Measurements from ENCODE around the gene IL10RB. TPM values are rescaled to one million over a fixed set of nuclear protein-coding genes. Genes with fewer than 3 reads are reported as not detected.

IL10RB gene
- total and polyA plus RNA-seq, 4 donors, result 26.7 to 89.1 (median 42.9) TPM

DNA sequence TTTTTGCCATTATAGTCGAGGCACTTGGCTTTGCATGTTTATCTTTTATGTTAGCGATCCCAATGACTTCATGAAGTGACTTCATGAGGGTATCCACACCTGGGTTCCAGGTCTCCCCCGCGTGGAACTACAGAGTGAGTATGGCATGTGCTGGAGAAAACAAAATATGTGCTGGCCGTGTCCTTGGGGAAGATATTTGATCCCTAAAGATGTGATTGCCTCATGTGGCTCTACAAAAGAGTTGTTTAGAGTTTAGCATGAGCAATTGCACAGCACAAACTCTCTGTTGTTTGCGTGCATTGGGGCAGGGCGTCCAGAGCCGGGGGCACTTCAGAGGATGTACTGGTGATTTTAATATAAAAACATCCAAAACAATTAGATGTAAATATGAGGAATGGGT lies 4.8 kb downstream of the IL10RB start:
- 96 to 98% methylated on average over 8 of the region's 8 CpGs for WGBS, 2 donors
- ATAC-seq (ENCODE audit: insufficient read depth, low FRiP score) (no peak), DNase-seq (no peak)
- Histone ChIP-seq H3K27ac (ENCODE audit: low read depth in 1 of 2, low read length in 1 of 2) (no peak overlapping the region), H3K36me3 (ENCODE audit: control insufficient read depth in 4 of 4, insufficient read depth in 4 of 4, low read length in 4 of 4) (peaks cover 0 to 24% (median 8%) of the 10 kb centered on the region in 4 donors), H3K9me3 (ENCODE audit: control insufficient read depth in 4 of 4, insufficient read depth in 3 of 4, low read length in 3 of 4) (no peaks in the 10 kb centered on the region), H3K4me1 (ENCODE audit: control insufficient read depth in 5 of 5, insufficient read depth in 5 of 5, low read length in 5 of 5) (peaks cover 0 to 8% (median 0%) of the 10 kb centered on the region in 5 donors), H3K27me3 (ENCODE audit: control insufficient read depth in 3 of 3, insufficient read depth in 3 of 3, low read length in 2 of 3) (no peaks in the 10 kb centered on the region), H3K4me3 (no peak overlapping the region), H3K9ac (ENCODE audit: insufficient read depth in 1 of 2, low read length in 2 of 2) (no peak overlapping the region)
- TF ChIP-seq, protein P1, sequence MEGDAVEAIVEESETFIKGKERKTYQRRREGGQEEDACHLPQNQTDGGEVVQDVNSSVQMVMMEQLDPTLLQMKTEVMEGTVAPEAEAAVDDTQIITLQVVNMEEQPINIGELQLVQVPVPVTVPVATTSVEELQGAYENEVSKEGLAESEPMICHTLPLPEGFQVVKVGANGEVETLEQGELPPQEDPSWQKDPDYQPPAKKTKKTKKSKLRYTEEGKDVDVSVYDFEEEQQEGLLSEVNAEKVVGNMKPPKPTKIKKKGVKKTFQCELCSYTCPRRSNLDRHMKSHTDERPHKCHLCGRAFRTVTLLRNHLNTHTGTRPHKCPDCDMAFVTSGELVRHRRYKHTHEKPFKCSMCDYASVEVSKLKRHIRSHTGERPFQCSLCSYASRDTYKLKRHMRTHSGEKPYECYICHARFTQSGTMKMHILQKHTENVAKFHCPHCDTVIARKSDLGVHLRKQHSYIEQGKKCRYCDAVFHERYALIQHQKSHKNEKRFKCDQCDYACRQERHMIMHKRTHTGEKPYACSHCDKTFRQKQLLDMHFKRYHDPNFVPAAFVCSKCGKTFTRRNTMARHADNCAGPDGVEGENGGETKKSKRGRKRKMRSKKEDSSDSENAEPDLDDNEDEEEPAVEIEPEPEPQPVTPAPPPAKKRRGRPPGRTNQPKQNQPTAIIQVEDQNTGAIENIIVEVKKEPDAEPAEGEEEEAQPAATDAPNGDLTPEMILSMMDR (IDR thresholded peaks at IDR 0.05; ENCODE audit: control extremely low read depth, extremely low read depth), result no peak

DNA sequence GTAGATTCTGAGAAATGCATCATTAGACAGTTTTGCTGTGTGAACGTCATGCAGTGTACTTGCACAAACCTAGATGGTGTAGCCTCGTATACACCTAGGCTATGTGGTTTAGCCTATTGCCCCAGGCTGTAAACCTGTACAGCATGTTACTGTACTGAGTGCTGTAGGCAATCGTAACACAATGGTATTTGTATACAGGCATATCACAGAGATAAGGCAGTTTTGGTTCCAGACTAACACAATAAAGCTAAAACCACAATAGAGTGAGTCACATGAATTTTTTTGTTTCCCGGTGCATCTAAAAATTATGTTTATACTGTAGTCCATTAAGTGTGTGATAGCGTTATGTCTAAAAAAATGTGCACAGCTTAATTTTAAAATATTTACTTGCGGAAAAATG lies 6.9 kb downstream of the IL10RB start:
- no peaks in the 10 kb centered on the region for H3K27me3 ChIP-seq (ENCODE audit: control insufficient read depth in 3 of 3, insufficient read depth in 3 of 3, low read length in 2 of 3)
- TF ChIP-seq, protein P1 (IDR thresholded peaks at IDR 0.05; ENCODE audit: control extremely low read depth, extremely low read depth), result no peak
- no peak for ATAC-seq (ENCODE audit: insufficient read depth, low FRiP score)
- 82 to 87% methylated on average over 6 of the region's 6 CpGs for WGBS, 2 donors
- no peak for DNase-seq
- H3K9ac ChIP-seq (ENCODE audit: insufficient read depth in 1 of 2, low read length in 2 of 2), result no peak overlapping the region
- peaks cover 3 to 27% (median 12%) of the 10 kb centered on the region in 4 donors for H3K36me3 ChIP-seq (ENCODE audit: control insufficient read depth in 4 of 4, insufficient read depth in 4 of 4, low read length in 4 of 4)
- peaks cover 0 to 4% (median 0%) of the 10 kb centered on the region in 5 donors for H3K4me1 ChIP-seq (ENCODE audit: control insufficient read depth in 5 of 5, insufficient read depth in 5 of 5, low read length in 5 of 5)
- H3K27ac ChIP-seq (ENCODE audit: low read depth in 1 of 2, low read length in 1 of 2), result no peak overlapping the region
- no peaks in the 10 kb centered on the region for H3K9me3 ChIP-seq (ENCODE audit: control insufficient read depth in 4 of 4, insufficient read depth in 3 of 4, low read length in 3 of 4)
- H3K4me3 ChIP-seq, result no peak overlapping the region

DNA sequence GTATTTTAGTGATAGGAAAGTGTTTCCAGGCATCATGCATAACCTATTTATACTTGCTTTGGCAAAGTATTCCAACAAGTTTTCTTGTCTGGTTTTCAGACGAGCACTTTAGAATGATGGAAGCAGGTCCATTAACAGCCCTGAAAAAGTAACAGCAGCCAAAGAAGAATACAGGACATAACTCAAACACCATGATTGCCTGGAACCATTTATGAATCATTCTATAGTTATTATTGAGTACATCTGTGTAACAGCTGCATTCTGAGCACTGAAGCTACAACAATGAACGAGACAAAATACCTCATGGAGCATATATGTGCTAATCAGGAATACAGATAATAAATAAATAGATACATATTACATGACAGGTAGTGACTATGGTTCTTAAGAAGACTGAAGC lies 12.6 kb downstream of the IL10RB start:
- 95 to 100% methylated on average over 2 of the region's 2 CpGs for WGBS, 2 donors
- H3K27ac ChIP-seq (ENCODE audit: low read depth in 1 of 2, low read length in 1 of 2), result no peak overlapping the region
- no peak overlapping the region for H3K9ac ChIP-seq (ENCODE audit: insufficient read depth in 1 of 2, low read length in 2 of 2)
- H3K4me1 ChIP-seq (ENCODE audit: control insufficient read depth in 5 of 5, insufficient read depth in 5 of 5, low read length in 5 of 5), result no peaks in the 10 kb centered on the region
- H3K36me3 ChIP-seq (ENCODE audit: control insufficient read depth in 4 of 4, insufficient read depth in 4 of 4, low read length in 4 of 4), result peaks cover 13 to 25% (median 20%) of the 10 kb centered on the region in 4 donors
- TF ChIP-seq, protein P1 (IDR thresholded peaks at IDR 0.05; ENCODE audit: control extremely low read depth, extremely low read depth), result no peak
- ATAC-seq (ENCODE audit: insufficient read depth, low FRiP score), result no peak
- H3K27me3 ChIP-seq (ENCODE audit: control insufficient read depth in 3 of 3, insufficient read depth in 3 of 3, low read length in 2 of 3), result no peaks in the 10 kb centered on the region
- no peak overlapping the region for H3K4me3 ChIP-seq
- DNase-seq, result no peak
- peaks cover 0 to 5% (median 1%) of the 10 kb centered on the region in 4 donors for H3K9me3 ChIP-seq (ENCODE audit: control insufficient read depth in 4 of 4, insufficient read depth in 3 of 4, low read length in 3 of 4)

DNA sequence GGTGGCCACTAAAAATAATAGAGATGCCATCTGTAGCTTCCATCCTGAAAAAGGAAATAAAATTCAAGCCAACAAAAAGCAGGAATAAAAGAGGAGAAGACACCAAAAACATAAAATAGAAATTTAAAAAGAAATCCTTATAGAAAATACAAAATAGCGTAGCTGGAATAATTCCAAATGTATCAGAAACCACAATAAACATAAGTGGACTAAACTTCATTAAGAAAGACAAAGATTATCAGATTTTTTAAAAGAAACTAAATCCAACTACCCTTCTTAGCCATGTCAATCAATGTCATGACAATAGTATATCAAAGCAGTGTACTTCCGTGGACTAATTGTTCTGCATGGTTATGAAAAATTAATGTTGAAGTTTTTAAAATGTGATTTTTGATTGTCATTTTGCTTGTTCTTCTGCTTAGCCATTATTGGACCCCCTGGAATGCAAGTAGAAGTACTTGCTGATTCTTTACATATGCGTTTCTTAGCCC lies 13.2 kb downstream of the IL10RB start:
- H3K9ac ChIP-seq (ENCODE audit: insufficient read depth in 1 of 2, low read length in 2 of 2), result no peak overlapping the region
- H3K27ac ChIP-seq (ENCODE audit: low read depth in 1 of 2, low read length in 1 of 2), result no peak overlapping the region
- no peaks in the 10 kb centered on the region for H3K27me3 ChIP-seq (ENCODE audit: control insufficient read depth in 3 of 3, insufficient read depth in 3 of 3, low read length in 2 of 3)
- H3K4me3 ChIP-seq, result no peak overlapping the region
- DNase-seq, result no peak
- H3K4me1 ChIP-seq (ENCODE audit: control insufficient read depth in 5 of 5, insufficient read depth in 5 of 5, low read length in 5 of 5), result no peaks in the 10 kb centered on the region
- H3K9me3 ChIP-seq (ENCODE audit: control insufficient read depth in 4 of 4, insufficient read depth in 3 of 4, low read length in 3 of 4), result peaks cover 0 to 5% (median 1%) of the 10 kb centered on the region in 4 donors
- ATAC-seq (ENCODE audit: insufficient read depth, low FRiP score), result no peak
- WGBS, 2 donors, result 83 to 97% methylated on average over 3 of the region's 3 CpGs
- TF ChIP-seq, protein P1 (IDR thresholded peaks at IDR 0.05; ENCODE audit: control extremely low read depth, extremely low read depth), result no peak
- H3K36me3 ChIP-seq (ENCODE audit: control insufficient read depth in 4 of 4, insufficient read depth in 4 of 4, low read length in 4 of 4), result peaks cover 13 to 28% (median 20%) of the 10 kb centered on the region in 4 donors
